ENCODE results near the gene PTGES2.

The PTGES2 gene

DNA sequence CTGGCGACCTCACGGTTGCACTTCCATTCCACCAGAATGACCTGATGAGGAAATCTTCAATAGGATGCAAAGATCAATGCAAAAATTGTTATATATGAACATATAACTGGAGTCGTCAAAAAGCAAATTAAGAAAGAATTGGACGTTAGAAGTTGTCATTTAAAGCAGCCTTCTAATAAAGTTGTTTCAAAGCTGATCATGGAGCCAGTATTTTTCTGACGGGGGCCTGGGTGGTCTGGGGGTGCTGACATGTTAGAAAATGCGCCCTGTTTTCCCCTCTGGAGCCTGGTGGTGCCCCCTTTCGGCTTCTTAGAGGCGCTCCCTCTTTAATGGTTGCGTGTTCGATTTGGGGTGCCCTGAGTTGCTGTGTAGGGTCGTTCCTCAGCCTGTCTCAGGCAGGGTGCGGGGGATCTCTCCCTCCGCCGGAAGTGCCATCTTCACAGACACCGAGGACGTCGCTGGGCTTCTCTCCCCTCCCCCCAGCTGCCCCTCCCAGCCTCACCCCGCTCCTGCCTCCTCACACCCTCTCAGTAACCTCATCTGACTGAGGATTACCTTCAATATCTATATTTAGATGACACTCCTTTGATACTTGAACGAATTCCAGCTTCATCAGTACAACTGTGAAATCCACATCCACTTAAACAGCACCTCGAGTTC, 18.3 kb downstream of the PTGES2 start:
- Histone ChIP-seq H3F3A (ENCODE audit: control insufficient read depth, insufficient read depth) (0 out of 2 replicates have a peak, but pooled peaks cover 3% of the 10 kb centered on the region), H3K9me3 (ENCODE audit: control insufficient read depth, insufficient read depth, low read length) (no peaks in the 10 kb centered on the region), H3K4me2 (ENCODE audit: low read length) (no peak overlapping the region), H3K79me2 (ENCODE audit: control insufficient read depth, low read length) (no peaks in the 10 kb centered on the region), H3K36me3 (ENCODE audit: control insufficient read depth, low read length) (peaks cover 62% of the 10 kb centered on the region), H3K27me3 (ENCODE audit: control insufficient read depth, low read length) (no peaks in the 10 kb centered on the region), H4K20me1 (ENCODE audit: control insufficient read depth, insufficient read depth, low read depth, low read length) (no peaks in the 10 kb centered on the region), H3K4me3 (ENCODE audit: low read length) (no peak overlapping the region), H3K9me2 (replicated peaks; ENCODE audit: control insufficient read depth, low read length) (no peaks in the 10 kb centered on the region), H3K27ac (ENCODE audit: low read depth, low read length) (no peak overlapping the region), H3K4me1 (ENCODE audit: control insufficient read depth, low read length) (no peaks in the 10 kb centered on the region)
- no peak for TF ChIP-seq EZH2phosphoT487 (IDR thresholded peaks at IDR 0.05; ENCODE audit: borderline replicate concordance, low read length)
- TF ChIP-seq, protein P1, sequence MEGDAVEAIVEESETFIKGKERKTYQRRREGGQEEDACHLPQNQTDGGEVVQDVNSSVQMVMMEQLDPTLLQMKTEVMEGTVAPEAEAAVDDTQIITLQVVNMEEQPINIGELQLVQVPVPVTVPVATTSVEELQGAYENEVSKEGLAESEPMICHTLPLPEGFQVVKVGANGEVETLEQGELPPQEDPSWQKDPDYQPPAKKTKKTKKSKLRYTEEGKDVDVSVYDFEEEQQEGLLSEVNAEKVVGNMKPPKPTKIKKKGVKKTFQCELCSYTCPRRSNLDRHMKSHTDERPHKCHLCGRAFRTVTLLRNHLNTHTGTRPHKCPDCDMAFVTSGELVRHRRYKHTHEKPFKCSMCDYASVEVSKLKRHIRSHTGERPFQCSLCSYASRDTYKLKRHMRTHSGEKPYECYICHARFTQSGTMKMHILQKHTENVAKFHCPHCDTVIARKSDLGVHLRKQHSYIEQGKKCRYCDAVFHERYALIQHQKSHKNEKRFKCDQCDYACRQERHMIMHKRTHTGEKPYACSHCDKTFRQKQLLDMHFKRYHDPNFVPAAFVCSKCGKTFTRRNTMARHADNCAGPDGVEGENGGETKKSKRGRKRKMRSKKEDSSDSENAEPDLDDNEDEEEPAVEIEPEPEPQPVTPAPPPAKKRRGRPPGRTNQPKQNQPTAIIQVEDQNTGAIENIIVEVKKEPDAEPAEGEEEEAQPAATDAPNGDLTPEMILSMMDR (IDR thresholded peaks at IDR 0.05; ENCODE audit: low read depth, low read length, poor library complexity, severe bottlenecking) = no peak

DNA sequence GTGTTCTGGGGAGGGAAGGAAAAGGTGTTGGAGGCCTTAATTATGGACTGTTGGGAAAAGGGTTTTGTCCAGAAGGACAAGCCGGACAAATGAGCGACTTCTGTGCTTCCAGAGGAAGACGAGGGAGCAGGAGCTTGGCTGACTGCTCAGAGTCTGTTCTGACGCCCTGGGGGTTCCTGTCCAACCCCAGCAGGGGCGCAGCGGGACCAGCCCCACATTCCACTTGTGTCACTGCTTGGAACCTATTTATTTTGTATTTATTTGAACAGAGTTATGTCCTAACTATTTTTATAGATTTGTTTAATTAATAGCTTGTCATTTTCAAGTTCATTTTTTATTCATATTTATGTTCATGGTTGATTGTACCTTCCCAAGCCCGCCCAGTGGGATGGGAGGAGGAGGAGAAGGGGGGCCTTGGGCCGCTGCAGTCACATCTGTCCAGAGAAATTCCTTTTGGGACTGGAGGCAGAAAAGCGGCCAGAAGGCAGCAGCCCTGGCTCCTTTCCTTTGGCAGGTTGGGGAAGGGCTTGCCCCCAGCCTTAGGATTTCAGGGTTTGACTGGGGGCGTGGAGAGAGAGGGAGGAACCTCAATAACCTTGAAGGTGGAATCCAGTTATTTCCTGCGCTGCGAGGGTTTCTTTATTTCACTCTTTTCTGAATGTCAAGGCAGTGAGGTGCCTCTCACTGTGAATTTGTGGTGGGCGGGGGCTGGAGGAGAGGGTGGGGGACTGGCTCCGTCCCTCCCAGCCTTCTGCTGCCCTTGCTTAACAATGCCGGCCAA, 19.1 kb downstream of the PTGES2 start:
- Histone ChIP-seq H4K20me1 (ENCODE audit: control insufficient read depth, insufficient read depth, low read depth, low read length) (no peaks in the 10 kb centered on the region), H3K9me3 (ENCODE audit: control insufficient read depth, insufficient read depth, low read length) (no peaks in the 10 kb centered on the region), H3K4me2 (ENCODE audit: low read length) (no peak overlapping the region), H3K27me3 (ENCODE audit: control insufficient read depth, low read length) (no peaks in the 10 kb centered on the region), H3F3A (ENCODE audit: control insufficient read depth, insufficient read depth) (0 out of 2 replicates have a peak, but pooled peaks cover 3% of the 10 kb centered on the region), H3K36me3 (ENCODE audit: control insufficient read depth, low read length) (peaks cover 61% of the 10 kb centered on the region), H3K9me2 (replicated peaks; ENCODE audit: control insufficient read depth, low read length) (no peaks in the 10 kb centered on the region), H3K79me2 (ENCODE audit: control insufficient read depth, low read length) (no peaks in the 10 kb centered on the region), H3K4me3 (ENCODE audit: low read length) (no peak overlapping the region), H3K4me1 (ENCODE audit: control insufficient read depth, low read length) (no peaks in the 10 kb centered on the region), H3K27ac (ENCODE audit: low read depth, low read length) (no peak overlapping the region)
- TF ChIP-seq EZH2phosphoT487 (IDR thresholded peaks at IDR 0.05; ENCODE audit: borderline replicate concordance, low read length) = no peak
- TF ChIP-seq, protein P1 (IDR thresholded peaks at IDR 0.05; ENCODE audit: low read depth, low read length, poor library complexity, severe bottlenecking) = no peak

DNA sequence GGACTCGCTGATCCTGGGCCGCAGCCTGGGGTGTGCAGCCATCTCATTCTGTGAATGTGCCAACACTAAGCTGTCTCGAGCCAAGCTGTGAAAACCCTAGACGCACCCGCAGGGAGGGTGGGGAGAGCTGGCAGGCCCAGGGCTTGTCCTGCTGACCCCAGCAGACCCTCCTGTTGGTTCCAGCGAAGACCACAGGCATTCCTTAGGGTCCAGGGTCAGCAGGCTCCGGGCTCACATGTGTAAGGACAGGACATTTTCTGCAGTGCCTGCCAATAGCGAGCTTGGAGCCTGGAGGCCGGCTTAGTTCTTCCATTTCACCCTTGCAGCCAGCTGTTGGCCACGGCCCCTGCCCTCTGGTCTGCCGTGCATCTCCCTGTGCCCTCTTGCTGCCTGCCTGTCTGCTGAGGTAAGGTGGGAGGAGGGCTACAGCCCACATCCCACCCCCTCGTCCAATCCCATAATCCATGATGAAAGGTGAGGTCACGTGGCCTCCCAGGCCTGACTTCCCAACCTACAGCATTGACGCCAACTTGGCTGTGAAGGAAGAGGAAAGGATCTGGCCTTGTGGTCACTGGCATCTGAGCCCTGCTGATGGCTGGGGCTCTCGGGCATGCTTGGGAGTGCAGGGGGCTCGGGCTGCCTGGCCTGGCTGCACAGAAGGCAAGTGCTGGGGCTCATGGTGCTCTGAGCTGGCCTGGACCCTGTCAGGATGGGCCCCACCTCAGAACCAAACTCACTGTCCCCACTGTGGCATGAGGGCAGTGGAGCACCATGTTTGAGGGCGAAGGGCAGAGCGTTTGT, 19.9 kb downstream of the PTGES2 start:
- H3K27me3 ChIP-seq (ENCODE audit: control insufficient read depth, low read length) = no peaks in the 10 kb centered on the region
- no peaks in the 10 kb centered on the region for H3K4me1 ChIP-seq (ENCODE audit: control insufficient read depth, low read length)
- peaks cover 63% of the 10 kb centered on the region for H3K36me3 ChIP-seq (ENCODE audit: control insufficient read depth, low read length)
- no peaks in the 10 kb centered on the region for H3K9me2 ChIP-seq (replicated peaks; ENCODE audit: control insufficient read depth, low read length)
- no peaks in the 10 kb centered on the region for H3K9me3 ChIP-seq (ENCODE audit: control insufficient read depth, insufficient read depth, low read length)
- H3K79me2 ChIP-seq (ENCODE audit: control insufficient read depth, low read length) = no peaks in the 10 kb centered on the region
- TF ChIP-seq, protein P1 (IDR thresholded peaks at IDR 0.05; ENCODE audit: low read depth, low read length, poor library complexity, severe bottlenecking) = no peak
- no peak for TF ChIP-seq EZH2phosphoT487 (IDR thresholded peaks at IDR 0.05; ENCODE audit: borderline replicate concordance, low read length)
- H3K4me2 ChIP-seq (ENCODE audit: low read length) = no peak overlapping the region
- 0 out of 2 replicates have a peak, but pooled peaks cover 3% of the 10 kb centered on the region for H3F3A ChIP-seq (ENCODE audit: control insufficient read depth, insufficient read depth)
- H4K20me1 ChIP-seq (ENCODE audit: control insufficient read depth, insufficient read depth, low read depth, low read length) = no peaks in the 10 kb centered on the region
- H3K4me3 ChIP-seq (ENCODE audit: low read length) = no peak overlapping the region
- H3K27ac ChIP-seq (ENCODE audit: low read depth, low read length) = no peak overlapping the region
